Daoy (cell line): ENCODE results near the gene CHRM2. TPM values are rescaled to one million over a fixed set of nuclear protein-coding genes. Genes with fewer than 3 reads are reported as not detected.

ENCODE experiments used
- DNase-seq: peaks from one replicate; pipeline ENCODE4 v3.0.0-alpha.2; 2015; ENCODE audit warnings: low read depth
- total RNA-seq: library from RNA; depleted of rRNA; stranded (reverse); fragments of >200 nt; shearing (Covaris generic); gene quantifications from 2 replicates; pipeline ENCODE4 v1.2.3, GENCODE V29; 2014

Gene CHRM2
- total RNA-seq, 1 experiment from 2014 or later = 0.51 TPM

DNA sequence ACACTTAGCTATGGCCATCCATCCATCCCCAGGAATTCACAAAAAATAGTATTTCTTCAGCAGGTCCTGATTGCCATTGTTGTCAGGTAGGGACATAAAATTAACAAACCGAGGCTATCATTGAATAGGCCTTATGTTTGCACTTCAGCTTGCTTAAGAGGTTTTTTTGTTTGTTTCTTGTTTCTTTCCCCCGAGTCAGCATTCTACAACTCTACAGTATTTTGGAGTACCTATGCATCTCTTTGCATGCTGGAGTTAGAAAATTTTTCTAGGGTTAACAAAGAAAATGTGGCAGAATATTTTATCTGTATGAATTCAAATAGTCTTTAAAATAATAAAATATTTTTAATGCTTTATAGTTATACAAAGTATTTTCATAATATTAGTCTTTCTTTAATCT lies 26.3 kb downstream of the CHRM2 start:
- DNase-seq = no peak

DNA sequence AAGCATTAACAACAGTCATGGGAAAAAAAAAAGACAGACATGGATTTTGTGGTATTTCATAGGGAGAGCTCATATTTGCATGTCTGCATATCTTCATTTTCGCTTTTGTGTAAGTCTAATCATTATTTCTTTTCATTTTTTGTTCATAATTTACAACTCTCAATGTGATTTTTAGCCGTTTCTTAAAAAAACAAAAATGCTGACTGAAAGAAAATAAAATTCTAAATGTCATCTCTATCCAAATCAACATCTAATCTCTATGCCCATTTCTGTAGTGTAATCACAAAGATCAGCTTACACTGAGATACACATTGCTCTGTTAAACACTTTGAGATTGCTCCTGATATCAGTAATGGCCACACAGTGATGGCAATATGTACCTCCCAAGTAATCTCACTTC lies 29.2 kb downstream of the CHRM2 start:
- DNase-seq = no peak

DNA sequence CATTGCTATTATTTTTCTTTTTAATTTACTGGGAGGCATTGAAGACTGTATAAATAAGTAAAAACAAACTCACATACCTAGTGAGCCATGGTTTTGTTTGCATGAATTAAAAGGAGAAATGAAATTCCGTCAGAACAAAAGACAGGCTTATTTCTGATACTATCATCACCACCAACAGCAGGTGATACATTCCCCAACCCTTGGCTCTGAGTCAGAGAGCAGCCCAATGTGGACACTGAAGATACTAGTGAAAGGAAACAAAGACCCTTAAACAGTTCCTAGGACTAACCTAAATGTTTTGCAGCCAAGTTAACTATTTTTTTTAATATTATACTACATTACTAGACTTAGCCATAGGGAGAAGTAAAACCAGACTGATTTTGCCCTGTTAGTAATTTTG lies 31.6 kb downstream of the CHRM2 start:
- no peak for DNase-seq

DNA sequence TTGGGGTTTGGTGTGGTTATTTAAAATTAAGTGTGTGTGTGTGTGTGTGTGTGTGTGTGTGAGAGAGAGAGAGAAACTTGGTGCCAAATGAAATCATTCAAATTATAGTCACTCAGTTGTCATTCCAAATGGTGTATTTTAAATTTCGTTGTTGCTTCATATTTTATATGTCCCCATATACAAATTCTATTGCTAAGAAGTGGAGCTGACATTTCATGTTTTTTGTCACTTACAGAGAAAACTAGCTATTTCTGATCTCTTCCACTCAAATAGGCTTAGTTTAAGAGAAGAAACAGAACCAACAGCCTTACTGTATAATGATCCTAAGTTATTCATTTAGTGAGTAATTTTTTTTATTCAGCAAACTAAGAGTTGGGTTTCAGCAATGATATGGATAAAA lies 42.3 kb downstream of the CHRM2 start:
- DNase-seq = no peak

DNA sequence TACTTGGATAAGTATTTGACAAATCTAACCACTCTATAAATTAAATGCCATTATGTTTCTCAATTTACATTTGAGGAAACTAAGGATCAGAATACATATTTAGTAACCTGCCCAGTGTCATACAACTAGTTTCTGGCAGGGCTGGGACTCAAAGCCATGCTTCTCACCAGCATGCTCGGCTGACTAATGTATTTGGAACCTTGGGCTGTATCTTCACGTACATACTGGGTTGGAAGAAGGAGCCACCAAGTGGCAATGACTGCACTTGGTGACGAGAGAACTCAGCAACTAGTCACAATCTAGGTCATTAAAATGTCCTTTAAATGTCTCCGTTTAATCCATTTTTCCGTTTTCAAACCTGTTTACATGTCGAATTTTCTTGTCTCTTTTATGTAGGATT lies 42.9 kb downstream of the CHRM2 start:
- DNase-seq = peak; percentile 21

DNA sequence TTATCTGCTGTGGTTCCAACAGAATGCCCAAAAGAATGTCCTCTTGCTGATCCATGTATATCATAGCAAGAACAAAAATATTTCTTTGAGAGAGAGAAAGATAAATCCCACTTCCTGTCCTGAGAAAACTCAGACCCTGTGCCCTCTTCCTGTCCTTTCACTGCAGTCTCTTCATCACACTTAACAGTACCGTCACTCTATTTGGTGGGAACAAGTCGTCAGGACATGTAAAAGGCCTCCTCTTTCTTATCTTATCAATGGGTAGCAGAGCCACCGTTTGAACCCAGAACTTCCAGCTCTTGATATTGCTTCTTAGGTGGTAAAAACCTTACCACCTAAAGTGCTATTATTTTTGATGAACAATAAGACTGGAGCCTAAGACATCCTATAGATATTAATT lies 43.9 kb downstream of the CHRM2 start:
- no peak for DNase-seq

DNA sequence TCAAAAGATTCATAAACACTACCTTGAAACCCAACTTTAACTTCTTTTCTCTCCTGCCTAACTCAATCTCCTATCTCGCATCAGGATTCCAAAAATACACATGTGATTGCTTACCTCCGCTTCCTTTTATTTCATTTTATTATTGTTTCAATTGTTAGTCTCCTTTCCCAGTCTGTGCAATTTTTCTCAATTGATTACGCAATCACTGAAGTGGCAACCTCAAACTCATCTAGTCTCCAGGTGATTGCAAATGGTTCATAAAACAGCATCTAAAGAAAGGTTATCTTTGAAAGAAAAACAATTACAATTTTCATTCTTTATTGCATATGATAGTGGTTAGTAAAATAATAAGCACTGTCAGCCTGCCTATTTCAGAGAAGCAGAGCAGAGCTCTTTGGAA lies 45.6 kb downstream of the CHRM2 start:
- DNase-seq = no peak

DNA sequence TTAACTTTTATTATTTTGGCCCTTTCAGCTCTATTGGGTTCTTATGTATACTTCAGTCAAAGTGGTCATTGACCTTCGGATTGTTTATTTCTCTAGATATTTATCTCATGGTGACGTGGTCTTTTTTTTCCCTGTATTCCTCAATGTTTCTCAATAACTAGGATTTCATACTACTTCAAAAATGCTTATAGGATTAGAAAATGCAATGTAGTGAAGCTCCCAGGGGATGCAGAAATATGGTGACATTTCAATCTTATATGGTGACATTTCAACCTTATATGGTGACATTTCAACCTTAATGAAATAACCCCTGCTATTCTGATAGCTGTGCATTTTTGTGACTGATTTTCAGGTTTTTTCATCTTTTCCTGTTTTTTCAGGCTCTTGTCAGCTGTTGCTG lies 51.4 kb downstream of the CHRM2 start:
- no peak for DNase-seq

DNA sequence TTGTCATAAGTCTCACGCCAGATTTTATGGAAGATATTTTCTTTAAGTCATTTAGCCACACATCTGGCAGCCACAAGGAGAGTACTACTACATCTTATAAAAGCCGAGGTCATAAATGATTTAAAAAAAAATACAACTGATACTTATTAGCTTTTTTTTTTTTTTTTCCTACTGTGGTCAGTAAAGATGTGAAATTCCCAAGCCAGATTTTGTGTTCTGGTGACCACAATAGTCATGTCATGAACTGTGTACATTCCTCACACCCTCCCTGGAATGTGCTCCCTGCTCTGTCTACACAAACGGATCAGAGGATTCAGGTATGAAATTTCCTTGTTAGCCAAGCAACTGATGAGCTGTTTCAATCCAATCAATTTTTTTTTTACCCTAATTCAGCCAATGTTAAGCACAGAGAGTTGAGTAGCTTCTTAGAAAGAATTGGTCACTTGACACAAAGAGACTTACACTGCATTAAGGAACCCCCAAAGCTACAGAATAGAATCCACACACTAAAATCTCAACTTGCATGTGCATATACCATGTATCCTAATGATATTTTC lies 54.7 kb downstream of the CHRM2 start:
- peak; percentile 18 for DNase-seq

DNA sequence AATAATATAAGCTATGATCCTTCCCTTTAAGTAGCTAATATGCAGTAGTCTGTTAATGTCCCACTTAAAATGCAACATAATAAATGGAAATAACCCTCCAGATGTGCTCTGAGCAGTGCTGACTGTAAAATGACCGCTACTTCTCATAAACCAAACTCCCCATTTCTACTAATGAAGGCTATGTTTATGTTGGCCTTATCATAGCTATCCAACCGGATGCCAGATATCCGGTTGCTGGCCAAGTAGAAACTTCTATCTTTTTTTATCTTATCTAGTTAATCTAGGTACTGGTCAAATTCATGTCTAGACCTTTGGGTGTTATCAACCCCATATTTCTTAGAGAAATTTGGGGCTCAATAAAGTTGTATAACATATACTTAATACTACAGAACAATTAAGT lies 56.6 kb downstream of the CHRM2 start:
- DNase-seq = peak; percentile 13

DNA sequence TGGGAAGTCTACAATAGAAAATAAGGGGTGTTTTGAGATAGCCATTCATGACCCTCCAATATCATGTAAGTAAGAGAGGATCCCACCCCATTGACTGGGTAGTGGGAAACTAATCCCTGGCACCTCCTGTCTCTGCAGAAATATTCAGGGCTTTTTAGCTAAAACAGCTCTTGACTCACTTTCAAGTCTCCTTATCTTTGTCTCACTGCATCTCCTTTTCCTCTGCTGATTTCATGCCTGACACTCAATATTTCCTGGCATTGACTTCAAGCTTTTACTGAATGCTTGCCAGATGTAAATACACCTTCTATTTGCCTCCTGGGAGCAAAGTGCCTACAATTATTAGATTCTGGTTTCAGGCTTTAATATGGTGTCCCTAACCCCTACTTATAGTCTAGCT lies 57.1 kb downstream of the CHRM2 start:
- peak; percentile 16 for DNase-seq

DNA sequence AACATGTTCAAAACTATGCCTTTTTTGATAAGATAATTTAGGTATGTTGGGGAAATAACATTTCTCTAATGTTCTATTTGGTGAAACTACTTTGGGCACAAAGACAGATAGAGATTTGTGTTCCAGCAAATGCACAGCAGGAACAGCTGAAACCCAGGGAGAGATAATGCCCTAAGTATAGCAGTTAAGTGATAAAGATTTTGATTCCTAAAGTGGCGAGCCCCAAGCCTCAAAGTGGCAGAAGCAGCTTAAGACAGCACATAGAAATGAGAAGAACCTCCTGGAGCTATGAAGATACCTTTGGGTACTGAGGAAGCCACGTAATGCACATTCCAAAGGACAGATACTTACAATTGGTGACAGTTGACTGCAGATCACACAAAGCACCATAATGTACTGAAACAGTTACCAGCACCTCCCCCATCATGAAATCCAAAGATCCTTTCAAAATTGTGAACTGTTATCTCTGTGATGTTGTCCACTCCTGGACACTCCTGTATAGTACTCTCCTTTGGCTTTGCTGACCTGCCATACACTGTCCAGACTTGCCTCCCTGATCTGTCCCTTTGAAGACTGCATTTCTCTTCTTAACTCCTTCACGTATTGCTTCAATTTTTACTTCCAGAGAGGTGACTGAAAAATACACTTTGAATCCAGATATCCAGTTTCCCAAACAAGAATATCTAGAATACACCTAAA lies 62.9 kb downstream of the CHRM2 start:
- DNase-seq = no peak

DNA sequence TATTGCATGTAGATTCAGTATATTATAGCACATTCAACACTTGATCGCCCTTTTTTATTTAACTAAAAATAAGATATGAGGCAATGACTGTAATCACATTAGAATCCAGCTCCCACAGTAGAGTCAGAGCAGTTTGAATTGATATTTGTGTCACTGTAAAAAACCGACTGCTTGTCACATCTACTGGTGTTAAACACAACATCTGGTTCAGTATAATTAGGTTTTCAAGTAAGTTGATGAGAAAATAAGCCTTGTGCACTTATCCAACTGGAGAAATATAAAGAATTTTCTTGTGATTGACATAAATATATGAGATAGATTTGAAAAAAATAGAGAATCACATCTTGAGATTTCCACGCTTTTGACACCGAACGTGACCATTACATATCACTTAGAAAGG lies 69.0 kb downstream of the CHRM2 start:
- no peak for DNase-seq

DNA sequence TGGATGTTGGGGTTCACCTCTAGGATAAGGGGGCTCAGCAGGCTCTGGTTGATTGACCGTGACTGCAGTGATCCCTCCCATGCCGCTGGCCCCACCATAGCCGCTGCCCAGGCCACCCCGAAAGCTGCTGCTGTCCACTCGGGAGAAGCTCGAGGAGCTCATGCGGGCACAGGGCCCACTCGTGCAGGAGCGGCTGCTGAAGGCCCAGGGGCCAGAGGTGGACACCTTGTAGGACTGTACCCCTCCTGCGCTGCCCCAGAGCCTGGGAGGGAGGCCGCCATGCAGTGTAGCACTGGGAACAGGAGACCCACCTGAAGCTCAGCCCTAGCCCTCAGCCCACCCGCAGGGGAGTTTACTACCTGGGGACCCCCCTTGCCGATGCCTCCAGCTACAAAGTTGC lies 70.0 kb downstream of the CHRM2 start:
- no peak for DNase-seq

DNA sequence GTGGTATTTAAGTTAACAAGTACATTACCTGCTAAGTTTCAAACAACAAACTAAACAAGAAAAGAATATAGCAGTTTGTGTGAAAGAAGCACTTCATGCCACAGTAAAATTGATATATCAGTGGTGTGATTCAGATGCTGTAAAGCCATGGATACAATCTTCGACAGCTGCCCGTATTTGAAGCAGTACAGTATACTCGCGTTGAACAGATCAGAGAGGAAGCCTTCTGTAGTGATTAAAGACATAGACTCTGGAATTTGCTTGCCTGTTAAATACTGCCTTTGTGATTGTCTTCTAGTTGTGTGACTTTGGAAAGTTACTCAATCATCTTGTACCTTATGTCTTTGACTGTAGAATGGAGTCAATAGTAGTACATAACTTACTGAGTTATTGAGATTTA lies 71.7 kb downstream of the CHRM2 start:
- DNase-seq = no peak

DNA sequence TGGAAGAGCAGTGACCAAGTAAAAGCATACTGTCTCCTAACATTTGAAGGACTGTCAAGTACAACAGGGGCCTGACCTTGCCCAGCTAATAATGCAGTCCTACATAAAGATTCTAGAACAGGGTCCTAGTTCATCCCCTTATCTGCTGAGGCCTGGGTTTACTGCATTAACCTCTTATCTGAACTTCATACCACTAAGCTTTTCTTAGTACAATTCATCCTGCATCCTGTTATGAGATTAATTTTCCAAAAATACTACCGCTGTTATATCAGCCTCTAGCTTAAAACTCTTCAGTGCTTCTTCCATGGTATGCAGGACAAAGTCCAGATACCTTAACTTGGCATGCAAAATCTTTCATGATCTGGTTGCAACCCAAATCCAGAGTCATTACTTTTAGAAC lies 72.5 kb downstream of the CHRM2 start:
- no peak for DNase-seq

DNA sequence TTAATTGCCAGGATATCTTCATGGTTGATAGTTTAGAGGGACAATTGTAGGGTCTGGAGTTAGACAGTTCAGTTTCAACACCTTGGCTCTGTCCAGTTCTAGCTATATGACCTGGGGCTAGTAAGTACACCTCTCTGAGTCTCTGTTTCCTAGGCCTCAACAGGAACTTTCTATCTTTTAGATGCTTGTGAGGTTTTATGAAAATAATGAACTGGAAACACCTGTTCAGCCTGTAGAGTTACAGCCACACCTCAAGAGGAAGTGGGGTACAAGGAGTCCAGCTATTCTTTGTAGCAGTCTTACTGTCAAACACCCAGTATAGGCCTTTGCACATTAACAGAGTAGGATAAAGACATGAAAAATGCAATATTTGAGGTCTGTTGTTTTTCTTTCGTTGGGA lies 73.4 kb downstream of the CHRM2 start:
- DNase-seq = no peak

DNA sequence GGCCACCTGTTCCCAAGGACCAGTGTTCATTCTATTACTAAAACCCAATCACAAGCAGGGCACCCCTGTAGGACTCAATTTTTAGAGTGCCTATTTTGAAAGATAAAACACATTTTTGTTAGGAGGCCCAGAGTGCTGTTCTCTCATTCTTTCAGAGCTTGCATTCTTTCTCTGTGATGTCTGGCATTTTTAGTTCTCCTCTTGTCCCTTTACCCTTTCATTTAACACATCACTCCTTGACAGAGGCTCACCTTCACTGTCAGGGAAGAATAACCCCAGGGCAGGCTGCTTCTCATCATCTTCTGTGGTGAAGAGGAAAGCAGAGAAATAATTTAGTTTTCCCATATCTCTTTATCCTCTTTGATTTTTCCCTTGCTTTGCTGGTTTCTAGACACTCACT lies 73.9 kb downstream of the CHRM2 start:
- DNase-seq = no peak

DNA sequence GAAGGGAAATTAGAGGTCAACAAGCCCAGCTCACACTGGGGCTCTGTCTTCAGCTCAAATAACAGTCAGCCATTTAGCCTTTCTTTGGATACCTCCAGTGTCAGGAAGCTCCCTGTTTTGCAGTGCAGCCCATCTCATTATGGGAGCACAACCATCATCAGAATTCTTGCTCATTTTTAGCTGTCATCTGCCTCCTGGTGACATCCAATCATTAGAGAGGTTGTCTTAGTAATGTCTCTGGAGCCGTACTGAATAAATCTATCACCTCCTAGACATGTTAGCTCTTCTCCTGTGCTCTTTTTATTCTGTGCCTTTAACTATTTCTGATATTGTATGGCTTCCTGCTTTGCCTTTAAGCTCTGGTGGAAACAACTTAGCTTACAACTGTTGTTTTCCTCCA lies 74.5 kb downstream of the CHRM2 start:
- DNase-seq = no peak

DNA sequence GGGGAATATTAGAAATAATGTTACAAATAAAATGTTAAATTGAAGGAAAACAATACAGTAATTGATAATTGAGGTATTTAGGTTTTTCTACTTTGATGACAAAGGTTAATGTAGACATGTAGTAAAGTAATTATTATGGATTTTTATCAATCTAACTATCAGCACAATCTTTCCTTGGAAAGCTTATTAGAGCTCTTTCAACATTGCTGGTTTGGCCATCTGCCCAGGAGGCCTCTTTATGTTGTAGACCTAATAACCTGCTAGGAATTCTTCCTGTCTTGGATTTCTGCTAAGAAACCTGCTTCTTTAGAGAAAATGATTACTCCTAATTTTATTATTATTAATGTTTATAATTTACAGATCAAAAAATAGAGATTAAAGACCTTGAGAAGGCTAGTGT lies 78.9 kb downstream of the CHRM2 start:
- no peak for DNase-seq

DNA sequence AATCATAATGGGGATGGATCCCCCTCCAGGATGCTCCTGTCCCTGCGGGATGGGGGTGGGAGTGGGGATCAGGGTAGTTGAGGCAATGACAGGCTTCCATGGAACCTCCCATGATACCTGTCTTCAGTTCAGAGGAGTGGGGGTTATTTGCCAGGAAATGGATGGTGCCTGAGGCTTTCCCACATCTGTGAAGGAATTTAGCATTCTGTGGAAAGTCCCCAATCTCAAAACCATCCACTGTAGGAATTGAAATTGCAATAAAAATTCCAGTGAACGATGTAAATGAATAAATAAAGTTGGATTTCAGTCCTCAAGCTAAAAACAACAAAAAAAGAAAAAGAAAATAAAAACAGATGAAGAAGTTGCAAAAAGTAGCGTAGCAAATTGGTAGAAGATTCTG lies 81.9 kb downstream of the CHRM2 start:
- DNase-seq = no peak

DNA sequence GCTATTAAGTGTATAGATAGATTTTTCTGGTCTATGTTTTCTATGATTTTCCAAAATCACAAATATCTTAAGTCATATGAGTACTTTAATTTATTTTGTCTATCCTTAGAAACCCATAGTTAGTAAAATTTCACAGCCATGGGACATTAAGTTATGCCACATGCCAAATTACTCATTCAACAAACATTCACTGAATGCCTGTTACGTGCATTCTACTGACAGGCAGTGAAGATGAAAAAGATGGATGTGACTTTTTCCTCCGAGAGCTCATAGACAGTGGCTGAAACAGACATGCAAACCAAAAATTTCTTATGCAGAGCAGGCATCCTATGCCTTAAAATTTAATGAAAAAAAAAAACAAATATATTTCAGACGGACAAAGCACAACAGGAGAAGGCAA lies 84.9 kb downstream of the CHRM2 start:
- DNase-seq = no peak

DNA sequence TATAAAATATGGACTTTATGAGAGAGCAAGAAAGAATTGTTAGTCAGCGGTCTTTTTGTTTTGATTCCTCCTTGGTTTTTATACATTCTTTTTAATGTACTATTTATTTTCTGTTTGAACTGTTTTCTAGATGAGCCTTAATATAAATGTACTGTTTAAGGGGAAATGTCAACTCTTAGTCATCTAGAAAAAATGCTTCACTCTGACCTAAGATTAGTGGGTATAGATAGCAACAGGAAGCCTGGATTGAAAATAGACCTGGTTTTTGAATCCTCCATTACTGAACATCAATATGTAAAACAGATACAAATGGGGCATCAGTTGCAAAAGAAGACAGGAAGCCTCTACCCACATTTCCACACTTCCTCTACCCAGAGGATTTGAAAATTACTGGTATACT lies 87.8 kb downstream of the CHRM2 start:
- DNase-seq = no peak

DNA sequence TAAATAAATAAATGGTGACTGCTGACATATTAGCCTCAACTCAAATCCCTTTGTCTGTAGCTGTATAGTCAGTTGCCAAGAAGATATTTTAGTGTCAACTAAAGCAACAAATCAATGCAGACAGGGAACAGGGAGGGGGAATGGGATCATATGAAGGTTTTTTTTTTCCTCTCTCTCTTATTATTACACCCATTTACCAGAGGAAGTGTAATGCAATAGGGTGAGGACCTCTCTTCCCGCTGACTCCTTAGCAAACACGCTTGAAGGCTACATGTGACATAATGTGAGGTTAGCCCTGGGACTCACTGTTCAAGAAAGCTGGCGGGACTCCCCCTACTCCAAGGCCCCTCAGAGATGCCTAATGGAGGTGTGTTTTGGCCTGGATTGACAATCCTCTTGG lies 88.2 kb downstream of the CHRM2 start:
- no peak for DNase-seq
